AG04450 (cell line): Measurements from ENCODE around the gene POGZ. TPM values are rescaled to one million over a fixed set of nuclear protein-coding genes. Genes with fewer than 3 reads are reported as not detected.

Source experiments
- CTCF ChIA-PET: fragments of 300-600, 350-600 bp; formaldehyde crosslinking; extraction: SDS; loops from one replicate; lab custom pipeline; 2022; ENCODE audit warnings: antibody characterized with exemption, inconsistent platforms; lab: Charles Lee
- POLR2A ChIA-PET: fragments of 350-600 bp; formaldehyde crosslinking; extraction: SDS; loops from one replicate; lab custom pipeline; 2021; ENCODE audit warnings: antibody characterized with exemption, inconsistent platforms; lab: Yijun Ruan, JAX
- DNase-seq: peaks from one replicate; pipeline ENCODE4 v3.0.0-alpha.2; 2011; ENCODE audit warnings: low read depth, low spot score
- H3K27ac ChIP-seq: one replicate; pipeline ENCODE4 v1.5.1; 2012; ENCODE audit warnings: low read depth, low read length, control low read depth
- H3K27me3 ChIP-seq: one replicate; pipeline ENCODE4 v1.6.0; 2012; ENCODE audit warnings: low read length; ENCODE audit not compliant: control insufficient read depth, insufficient read depth
- H3K4me3 ChIP-seq: 2 replicates; pipeline ENCODE4 v1.5.1; 2011; ENCODE audit warnings: mild to moderate bottlenecking, low read depth, low read length, control low read depth
- H3K9me3 ChIP-seq: 2 replicates; pipeline ENCODE4 v1.5.1; 2012; ENCODE audit warnings: low read length; ENCODE audit not compliant: control insufficient read depth, insufficient read depth
- polyA plus RNA-seq: library from polyadenylated mRNA; depleted of rRNA; stranded (reverse); fragments of >200 nt; gene quantifications from 2 replicates; pipeline ENCODE4 v1.2.3, GENCODE V29; 2011
- TF ChIP-seq, protein P1 (sequence below): IDR thresholded peaks from 2 replicates; pipeline ENCODE4 v1.5.1; 2011; ENCODE audit warnings: low read depth, low read length, control low read depth, inconsistent platforms

The POGZ gene
- polyA plus RNA-seq, 1 experiment: 45.7 TPM

DNA sequence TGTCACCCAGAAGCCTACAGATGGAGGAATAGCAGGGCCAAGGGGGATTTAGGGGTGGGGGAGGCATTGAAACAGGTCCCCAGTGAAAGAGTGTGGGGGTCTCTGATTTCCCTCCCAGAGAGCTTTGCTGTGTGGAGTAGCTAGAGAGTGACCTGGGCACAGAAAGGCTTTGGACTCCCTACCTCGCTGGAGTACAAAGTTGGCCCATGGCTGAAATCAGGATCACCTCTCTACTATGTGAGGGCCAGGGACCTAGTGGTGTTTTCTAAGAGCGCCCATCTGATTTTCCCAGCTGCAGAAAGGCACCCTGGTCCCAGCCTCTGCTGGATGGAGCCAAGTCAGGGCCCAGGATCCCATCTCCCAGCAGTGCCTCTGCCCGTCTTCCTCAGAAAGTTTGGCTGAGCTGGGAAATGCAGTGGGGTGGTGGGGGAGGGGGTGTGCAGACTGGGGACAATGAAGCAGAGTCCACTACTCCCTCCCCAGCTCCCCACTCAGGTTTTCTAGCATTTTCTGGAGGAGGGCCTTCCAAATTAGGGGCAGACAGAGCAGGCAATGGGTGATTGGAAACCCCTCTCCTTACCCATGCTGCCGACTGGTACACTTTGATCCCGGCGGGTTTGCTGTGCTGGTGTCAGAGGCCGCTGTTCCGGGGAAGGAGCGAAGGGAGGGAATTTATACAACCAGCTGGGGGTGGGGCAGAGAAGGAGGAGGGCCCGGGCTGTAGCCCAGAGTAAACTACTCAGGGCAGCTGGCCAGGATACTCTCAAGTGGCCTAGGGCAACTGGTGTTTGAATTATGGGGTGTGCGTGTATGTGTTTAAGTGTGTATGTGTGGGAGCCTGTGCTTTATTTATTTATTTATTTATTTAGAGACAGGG is 87.0 kb downstream of the POGZ start, which contains the start of gene SELENBP1:
SELENBP1 (minus strand) TSS at position 648 of the 877 bp plus-strand sequence; CDS start at position 584, 64 bp downstream.
- H3K27me3 ChIP-seq: no peaks in the 10 kb centered on the region
- H3K9me3 ChIP-seq: no peaks in the 10 kb centered on the region; the same call in 1 of the 2 replicates
- H3K4me3 ChIP-seq: peak within 1 kb of the TSS; percentile 70
- peak; percentile 38 for DNase-seq
- TF ChIP-seq, protein P1, sequence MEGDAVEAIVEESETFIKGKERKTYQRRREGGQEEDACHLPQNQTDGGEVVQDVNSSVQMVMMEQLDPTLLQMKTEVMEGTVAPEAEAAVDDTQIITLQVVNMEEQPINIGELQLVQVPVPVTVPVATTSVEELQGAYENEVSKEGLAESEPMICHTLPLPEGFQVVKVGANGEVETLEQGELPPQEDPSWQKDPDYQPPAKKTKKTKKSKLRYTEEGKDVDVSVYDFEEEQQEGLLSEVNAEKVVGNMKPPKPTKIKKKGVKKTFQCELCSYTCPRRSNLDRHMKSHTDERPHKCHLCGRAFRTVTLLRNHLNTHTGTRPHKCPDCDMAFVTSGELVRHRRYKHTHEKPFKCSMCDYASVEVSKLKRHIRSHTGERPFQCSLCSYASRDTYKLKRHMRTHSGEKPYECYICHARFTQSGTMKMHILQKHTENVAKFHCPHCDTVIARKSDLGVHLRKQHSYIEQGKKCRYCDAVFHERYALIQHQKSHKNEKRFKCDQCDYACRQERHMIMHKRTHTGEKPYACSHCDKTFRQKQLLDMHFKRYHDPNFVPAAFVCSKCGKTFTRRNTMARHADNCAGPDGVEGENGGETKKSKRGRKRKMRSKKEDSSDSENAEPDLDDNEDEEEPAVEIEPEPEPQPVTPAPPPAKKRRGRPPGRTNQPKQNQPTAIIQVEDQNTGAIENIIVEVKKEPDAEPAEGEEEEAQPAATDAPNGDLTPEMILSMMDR: no peak
- CTCF ChIA-PET: interaction anchor here (1.6 kb wide), 1 partner anchor 31 kb away, joined by 10 read pairs; no protein-coding TSS in a partner anchor
- POLR2A ChIA-PET: interaction anchor here (0.6 to 2.3 kb wide), 11 partner anchors 10 to 569 kb away, joined by 3 to 8 read pairs (median 3); partner anchors contain the start of gene PI4KB
- H3K27ac ChIP-seq: peak within 1 kb of the TSS; percentile 31

DNA sequence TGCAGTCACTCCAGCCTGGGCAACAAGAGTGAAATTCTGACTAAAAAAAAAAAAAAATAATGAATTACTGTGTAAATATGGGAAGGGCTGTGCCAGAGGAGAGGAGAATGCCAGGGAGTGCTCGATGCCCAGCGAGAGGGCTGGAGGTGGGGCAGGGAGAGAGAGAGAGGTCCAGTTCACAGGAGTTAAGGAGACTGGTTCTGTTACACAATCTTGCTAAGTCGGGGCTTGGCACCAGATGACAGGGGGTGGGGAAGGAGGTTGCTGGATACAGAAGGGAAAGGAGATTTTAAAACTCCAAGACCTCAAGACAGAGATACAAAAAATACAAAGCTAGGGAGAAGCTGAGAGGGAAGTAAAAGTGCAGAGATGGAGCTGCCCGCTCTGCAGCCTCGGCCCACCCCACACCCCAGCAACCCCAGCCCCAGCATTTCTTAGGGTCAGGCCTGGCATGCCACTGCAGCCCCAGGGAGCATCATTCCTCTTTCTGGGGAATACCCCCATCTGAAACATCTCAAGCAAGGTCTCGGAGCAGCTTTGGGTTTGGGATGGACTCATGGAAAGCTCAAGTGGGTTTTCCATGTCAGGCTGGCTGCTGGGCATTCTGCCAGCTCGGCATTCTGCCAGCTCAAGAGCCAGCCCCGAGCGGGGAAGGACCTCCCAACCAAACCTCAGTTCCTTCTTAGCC is 87.8 kb downstream of the POGZ start:
- DNase-seq: no peak
- peak overlapping the region; percentile 70 for H3K4me3 ChIP-seq
- H3K27me3 ChIP-seq: no peaks in the 10 kb centered on the region
- CTCF ChIA-PET: interaction anchor here (1.6 kb wide), 1 partner anchor 31 kb away, joined by 10 read pairs; no protein-coding TSS in a partner anchor
- POLR2A ChIA-PET: interaction anchor here (0.6 to 2.3 kb wide), 10 partner anchors 9 to 90 kb away, joined by 3 to 8 read pairs (median 4); partner anchors contain the start of gene PI4KB
- H3K27ac ChIP-seq: no peak overlapping the region
- H3K9me3 ChIP-seq: no peaks in the 10 kb centered on the region; the same call in 1 of the 2 replicates
- TF ChIP-seq, protein P1: no peak

- ChIA-PET POLR2A (interaction anchor here (2.1 kb wide), 1 partner anchor 15 kb away, joined by 5 read pairs; no protein-coding TSS in a partner anchor), CTCF (no interaction called here)
- H3K27me3 ChIP-seq: no peaks in the 10 kb centered on the region
- DNase-seq: no peak
- TF ChIP-seq, protein P1: no peak
- no peak overlapping the region for H3K27ac ChIP-seq
- H3K4me3 ChIP-seq: no peak overlapping the region
- H3K9me3 ChIP-seq: no peaks in the 10 kb centered on the region; the same call in 1 of the 2 replicates
These were observed 88.9 kb downstream of the POGZ start for GRCh38 chr1:151370211-151370911.

- Histone ChIP-seq H3K27me3 (no peaks in the 10 kb centered on the region), H3K9me3 (no peaks in the 10 kb centered on the region; the same call in 1 of the 2 replicates), H3K4me3 (no peak overlapping the region), H3K27ac (no peak overlapping the region)
- ChIA-PET POLR2A (interaction anchor here (2.1 kb wide), 1 partner anchor 14 kb away, joined by 5 read pairs; no protein-coding TSS in a partner anchor), CTCF (no interaction called here)
- TF ChIP-seq, protein P1: no peak
- DNase-seq: no peak
These were observed 89.7 kb downstream of the POGZ start for GRCh38 chr1:151369621-151370048.
